GM15510 (cell line): ENCODE results near the gene CALU.

Source experiments
- POLR2A ChIP-seq: IDR thresholded peaks from 3 replicates; pipeline ENCODE4 v1.6.1; 2011; ENCODE audit warnings: borderline replicate concordance; ENCODE audit not compliant: insufficient read length; ENCODE audit errors: extremely low read depth

The CALU gene

GRCh38 chr7:128710481-128710880 lies 28.7 kb upstream of the CALU start:
- TF ChIP-seq POLR2A: no peak

DNA sequence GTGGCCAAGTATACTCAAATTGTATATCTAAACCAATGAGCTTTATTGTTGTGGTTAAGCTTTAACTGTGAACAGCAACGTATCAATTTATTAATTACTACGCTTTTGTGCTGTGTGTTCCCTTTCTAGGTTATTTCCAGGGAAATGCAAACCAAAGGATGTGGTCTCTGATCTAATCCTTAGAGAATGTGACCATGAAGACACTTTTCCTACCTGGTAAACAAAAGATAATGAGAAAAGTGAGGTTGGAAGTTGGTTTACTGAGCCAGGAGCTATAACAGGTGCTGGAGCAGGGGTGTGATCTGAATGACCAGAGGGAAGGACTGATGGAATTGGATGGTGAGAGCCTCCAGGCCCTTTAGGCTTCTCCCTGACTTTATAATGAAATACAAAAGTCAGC lies 25.4 kb upstream of the CALU start:
- no peak for TF ChIP-seq POLR2A

DNA sequence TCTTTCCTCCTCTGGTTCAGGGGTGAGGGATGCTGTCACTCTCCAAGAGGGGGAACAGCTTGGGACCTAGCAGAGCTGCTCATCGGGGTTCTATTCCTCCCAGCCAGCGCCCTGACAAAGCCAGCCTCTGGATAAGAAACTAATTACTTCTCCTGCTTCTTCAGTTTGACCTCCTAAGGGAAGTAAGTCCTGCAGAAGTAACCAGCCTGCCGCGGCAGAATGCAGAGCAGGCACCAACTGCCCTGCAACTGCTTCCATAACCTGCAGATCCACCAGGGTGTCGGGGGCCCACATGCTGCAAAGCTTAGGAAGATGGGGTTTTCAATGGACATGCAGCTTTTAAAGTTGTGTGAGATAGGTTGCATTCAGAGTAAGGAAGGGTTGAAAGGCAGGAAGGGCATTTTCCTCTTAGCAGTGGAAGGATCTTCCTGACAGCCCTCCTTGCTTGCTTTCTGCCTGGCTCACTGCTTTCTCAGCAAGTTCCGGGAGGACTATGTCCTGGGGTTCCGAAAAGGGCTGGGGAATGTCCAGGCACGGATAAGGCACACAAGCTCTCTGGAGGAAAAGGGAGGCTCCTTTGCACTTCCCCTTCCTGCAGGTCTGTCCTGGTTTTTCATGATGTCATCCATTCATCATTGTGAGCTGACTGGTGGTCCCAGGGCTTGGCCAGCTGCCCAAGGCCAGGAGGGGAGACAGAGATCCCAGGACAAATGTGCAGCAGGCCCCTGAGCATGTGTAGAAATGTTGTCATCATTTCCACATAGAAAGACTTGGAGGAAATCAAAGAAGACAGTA lies 24.3 kb upstream of the CALU start:
- no peak for TF ChIP-seq POLR2A

DNA sequence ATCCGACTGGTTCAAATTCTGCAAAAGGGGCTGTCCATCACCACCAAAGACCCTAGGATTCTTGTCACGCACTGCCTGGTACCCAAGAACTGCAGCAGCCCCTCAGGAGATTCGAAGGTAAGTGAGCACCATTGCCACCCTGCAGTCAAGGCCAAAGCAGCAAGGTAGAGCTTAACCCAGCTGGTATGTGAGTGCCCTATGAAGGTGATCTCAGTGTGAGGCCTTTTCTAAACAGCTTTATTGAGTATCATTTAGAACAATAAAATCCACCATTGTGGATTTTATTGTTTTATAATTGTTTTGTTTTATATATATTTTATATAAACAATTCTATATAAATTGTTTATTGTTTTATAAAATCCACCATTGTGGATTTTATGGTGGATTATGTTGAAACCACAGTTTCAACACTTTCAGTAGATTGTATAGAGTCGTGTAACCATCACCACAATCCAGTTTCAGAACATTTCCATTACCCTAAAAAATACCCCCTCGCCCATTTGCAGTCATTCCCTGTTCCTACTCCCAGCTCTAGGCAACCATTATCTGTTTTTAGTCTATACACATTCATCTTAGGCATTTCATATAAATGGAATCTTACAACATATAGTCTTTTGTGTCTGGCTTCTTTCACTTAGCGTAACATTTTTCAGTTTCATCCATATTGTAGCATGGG lies 20.1 kb upstream of the CALU start:
- TF ChIP-seq POLR2A: no peak

DNA sequence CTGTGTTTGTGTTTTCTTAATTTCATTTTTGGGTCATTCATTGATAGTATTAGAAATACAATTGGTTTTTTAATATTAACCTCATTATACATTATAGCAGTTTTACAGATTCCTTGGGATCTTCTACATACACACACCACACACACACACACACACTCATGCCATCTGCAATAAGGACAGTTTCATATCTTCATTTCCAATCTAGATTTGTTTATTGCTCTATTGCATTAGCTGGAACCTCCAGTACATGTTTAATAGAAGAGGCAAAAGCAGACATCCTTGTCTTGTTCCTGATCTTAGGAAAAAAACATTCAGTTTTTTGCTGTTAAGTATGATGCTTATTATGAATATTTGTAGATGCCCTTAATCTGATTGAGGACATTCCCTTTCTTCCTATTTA lies 17.8 kb upstream of the CALU start:
- no peak for TF ChIP-seq POLR2A

GRCh38 chr7:128724743-128725142 lies 14.4 kb upstream of the CALU start:
- no peak for TF ChIP-seq POLR2A

DNA sequence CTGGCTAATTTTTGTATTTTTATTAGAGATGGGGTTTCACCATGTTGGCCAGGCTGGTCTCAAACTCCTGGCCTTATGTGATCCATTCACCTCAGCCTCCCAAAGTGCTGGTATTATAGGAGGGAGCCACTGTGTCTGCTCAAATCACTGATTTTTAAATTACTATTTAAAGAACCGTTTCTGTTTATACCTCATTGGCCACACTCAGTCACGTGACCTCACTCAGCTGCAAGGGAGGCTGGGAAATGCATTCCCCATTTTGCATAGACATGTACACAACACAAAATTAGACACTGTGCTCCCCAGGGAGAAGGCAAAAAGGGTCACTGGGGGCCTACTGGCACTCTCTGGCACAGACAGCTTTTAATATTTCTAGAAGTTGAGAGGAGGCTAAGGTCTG lies 13.6 kb upstream of the CALU start:
- TF ChIP-seq POLR2A: no peak

- TF ChIP-seq POLR2A: no peak
Measured at GRCh38 chr7:128726059-128726736, 13.0 kb upstream of the CALU start.

DNA sequence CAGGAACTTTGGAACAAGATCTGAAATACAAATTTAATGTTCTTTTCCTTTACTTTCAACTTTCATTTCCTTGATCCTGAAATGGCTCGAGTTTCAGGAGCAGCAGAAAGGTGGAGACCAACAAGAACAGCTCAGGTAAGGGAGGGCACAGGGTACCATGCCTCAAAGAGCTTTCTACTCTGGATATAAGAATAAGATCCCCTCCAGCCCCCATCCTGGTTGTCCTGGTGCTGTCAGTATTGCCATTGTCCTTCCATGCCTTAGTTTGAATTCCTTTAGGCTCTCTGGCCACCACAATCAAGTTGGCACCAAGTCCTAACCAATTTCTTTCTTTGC lies 12.5 kb upstream of the CALU start:
- TF ChIP-seq POLR2A: no peak

DNA sequence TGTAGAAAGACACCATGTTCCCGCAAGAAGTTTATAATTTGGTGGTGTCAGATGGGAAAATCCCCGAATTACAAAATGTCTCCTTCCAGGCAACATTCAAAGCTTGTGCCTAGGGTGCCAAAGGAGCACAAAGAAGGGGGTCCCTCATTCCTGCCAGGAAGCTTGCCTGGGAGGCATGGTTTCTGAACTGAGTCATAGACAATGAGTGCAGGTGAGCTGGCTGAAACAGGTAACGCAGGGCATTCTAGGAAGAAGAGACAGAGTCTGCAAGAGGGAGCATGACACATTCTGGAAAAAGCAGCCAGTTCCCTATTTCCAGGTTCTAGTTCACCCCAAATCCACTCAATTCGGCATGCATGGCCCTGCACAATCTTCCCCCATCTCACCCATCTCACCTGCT lies 11.9 kb upstream of the CALU start:
- TF ChIP-seq POLR2A: no peak

GRCh38 chr7:128728598-128728997 lies 10.6 kb upstream of the CALU start:
- TF ChIP-seq POLR2A: no peak

- TF ChIP-seq POLR2A: no peak
Measured at GRCh38 chr7:128729494-128729893, 9.7 kb upstream of the CALU start.

- no peak for TF ChIP-seq POLR2A
Measured at GRCh38 chr7:128731184-128731583, 8.0 kb upstream of the CALU start.

GRCh38 chr7:128732521-128733277 lies 6.5 kb upstream of the CALU start:
- TF ChIP-seq POLR2A: no peak

DNA sequence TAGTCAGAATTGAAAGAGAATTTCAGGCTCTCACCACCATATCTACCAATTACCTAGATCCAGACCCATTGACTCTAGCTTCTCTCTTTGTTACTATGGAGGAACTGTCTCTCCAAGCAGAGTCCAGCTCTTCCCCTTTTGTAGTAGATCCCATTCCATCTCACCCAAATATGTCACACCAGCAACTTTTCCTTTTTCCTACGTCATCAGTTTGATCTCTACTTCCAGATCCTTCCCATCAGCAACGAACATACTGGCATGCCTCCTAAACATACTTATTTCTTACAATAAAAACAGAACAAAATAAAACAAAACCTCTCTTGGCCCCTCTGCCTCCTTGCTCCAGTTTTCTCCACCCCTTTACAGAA lies 5.9 kb upstream of the CALU start:
- no peak for TF ChIP-seq POLR2A

DNA sequence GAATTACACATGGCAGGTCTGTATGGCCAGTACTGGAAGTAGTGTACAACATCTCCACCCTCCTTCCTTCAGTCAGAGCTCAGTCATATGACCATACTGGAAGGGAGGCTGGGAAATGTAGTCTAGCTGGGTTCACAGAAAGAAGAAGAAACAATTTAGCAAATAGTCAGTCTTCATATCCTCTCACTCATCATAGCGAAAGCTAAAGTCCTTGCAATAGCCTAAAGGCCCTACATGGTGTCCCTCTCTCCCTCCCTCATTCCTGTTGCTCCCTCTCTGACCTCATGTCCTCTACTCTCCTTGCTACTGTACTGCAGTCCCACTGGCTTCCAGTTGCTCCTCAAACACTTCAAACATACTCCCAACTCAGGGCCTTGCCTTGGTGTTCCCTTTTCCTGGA lies 4.3 kb upstream of the CALU start:
- no peak for TF ChIP-seq POLR2A

DNA sequence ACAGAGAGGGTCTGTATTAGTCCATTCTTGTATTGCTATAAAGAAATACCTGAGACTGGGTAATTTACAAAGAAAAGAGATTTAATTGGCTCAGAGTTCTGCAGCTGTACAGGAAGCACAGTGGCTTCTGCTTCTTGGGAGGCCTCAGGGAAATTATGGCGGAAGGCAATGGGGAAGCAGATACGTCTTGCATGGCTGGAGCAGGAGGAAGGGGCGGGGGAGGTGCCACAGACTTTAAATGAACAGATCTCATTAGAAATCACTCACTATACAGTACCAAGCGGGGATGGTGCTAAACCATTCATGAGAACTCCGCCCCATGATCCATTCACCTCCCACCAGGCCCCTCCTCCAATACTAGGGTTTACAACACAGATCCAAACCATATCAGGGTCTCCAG lies 3.7 kb upstream of the CALU start:
- no peak for TF ChIP-seq POLR2A
